Right renal cortex interstitium (tissue), 3 donors: Measurements from ENCODE around the gene ADIPOR1. TPM values are rescaled to one million over a fixed set of nuclear protein-coding genes. Genes with fewer than 3 reads are reported as not detected.

ENCODE experiments used
- DNase-seq, 3 donors: peaks; one replicate each; pipeline ENCODE4 v3.0.0-alpha.2; 2013; ENCODE audit warnings: low read depth in 3 of 3, low spot score in 2 of 3
- polyA plus RNA-seq, 3 donors: library from polyadenylated mRNA; unstranded; fragments of 120-200 nt; gene quantifications; one replicate each; pipeline ENCODE4 v1.2.1, GENCODE V29; 2013; ENCODE audit not compliant: insufficient read length in 3 of 3

The ADIPOR1 gene
- polyA plus RNA-seq, 3 donors: 80.7 to 86.3 (median 85.3) TPM

DNA sequence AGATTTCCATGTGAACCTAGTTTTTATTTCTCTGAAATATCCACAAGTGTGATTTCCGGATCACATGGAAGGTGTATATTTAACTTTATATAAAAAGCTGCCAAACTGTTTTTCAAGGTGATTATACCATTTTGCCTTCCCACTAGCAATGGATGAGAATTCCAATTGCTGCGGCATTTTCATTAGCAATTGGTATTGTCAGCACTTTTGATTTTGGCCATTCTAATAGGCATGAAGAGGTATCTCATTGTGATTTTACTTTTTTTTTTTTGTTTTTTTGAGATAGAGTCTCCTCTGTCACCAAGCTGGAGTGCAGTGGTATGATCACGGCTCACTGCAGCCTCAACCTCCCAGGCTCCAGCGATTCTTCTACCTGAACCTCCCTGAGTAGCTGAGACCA is 13.9 kb upstream of the ADIPOR1 start:
- no peak for DNase-seq

DNA sequence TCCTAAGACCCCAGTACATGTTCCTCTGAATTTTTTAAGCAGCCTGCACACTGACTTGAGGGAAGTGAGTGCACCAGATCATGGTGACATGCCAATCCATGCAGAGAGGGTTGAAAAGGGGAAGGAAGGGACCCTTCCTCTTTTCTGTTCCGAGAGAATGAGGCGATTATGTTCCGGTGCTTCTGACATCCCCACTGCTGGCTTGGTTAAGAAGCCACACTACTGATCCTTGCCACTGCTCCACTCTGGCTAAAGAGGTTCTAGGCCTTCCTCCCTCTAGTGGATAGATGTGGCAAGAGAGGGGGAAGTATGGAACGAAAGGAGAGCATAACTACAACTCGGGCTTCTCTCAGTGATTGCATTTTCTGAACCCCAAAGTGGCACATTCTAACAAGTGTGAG is 10.8 kb upstream of the ADIPOR1 start:
- DNase-seq: no peak

DNA sequence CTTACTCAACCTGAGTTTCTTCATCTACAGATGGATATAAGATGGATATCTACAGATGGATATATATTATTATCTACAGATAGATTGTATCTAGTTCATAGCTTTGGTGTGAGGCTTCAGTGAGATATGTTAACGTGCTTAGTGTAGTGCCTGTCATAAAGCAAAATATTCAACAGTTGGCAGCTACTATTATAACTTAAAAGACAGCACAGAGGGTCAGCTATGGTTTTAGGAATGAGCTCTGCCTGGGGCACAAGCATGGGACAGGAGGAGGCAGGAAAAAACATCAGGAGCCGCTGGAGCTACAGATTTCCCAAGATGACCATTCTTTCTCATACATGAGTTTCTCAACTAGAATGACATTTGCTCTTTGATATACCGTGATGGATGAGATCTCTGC is 10.2 kb upstream of the ADIPOR1 start:
- no peak for DNase-seq

DNA sequence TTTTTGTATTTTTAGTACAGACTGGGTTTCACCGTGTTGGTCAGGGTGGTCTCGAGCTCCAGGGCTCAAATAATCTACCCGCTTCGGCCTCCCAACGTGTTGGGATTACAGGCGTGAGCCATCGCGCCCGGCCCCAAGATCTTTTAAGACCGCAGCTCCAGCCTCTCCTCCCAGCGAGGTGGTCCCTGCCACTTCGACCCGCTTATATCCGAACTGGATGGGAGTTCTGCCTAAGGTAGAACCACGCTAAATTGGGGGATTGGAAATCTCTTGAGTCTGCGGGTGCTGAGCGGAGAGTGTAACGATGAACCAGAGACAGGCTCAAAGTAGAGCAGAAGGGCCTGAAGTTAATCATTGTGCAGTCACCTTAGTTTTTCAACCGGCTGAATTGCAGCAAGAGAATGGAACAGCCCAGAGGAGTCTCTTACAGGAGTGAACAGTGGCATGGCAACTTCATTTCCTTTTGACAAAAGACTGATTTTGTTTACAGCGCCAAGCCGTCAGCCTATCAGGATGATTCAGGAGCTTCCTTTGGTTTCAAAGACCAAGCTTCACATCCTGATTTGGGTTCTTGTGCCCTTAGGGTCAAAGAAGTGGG is 9.7 kb upstream of the ADIPOR1 start:
- DNase-seq: no peak

DNA sequence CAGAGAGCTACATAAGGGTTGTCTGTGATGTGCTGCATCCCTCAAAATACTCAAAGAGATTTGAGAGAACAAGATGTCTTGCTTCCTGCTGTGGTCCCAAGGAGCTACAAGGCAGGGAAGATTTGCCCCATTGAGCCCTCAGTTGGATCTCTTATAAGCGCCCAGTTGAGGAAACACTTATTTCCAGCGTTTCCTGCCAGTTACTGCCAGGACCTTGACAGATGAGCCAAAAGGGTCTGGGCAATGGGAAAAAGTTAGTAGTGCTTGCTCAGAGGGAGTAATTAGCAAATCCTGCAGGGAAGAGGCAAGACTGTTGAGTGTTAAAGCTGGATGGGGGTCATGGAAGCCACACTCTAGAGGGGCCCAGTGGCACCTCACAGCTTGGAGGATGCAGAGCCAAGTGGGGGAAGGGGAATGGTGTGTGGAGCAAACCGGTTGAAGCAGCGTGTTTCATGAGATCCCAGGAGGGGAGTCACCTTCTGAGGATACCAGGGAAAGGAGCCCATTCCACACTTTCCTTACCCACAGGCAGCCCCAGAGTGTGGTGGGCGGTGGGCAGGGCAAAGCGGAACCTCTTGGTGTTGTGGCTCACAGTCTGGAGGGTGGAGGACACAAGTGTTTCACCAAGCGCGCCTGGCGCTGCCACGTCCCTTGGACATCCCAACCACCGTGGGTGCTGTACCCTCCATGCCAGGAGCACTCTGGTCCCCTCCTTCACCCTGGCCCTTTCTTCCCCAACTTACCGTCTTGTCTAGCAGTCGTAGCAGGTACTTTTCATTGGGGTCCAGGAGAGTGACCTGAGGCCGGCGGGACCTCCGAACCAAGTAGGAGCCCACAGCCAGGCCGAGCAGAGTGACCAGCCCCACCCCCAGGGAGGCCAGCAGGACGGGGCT is 8.1 kb upstream of the ADIPOR1 start:
- DNase-seq: no peak

DNA sequence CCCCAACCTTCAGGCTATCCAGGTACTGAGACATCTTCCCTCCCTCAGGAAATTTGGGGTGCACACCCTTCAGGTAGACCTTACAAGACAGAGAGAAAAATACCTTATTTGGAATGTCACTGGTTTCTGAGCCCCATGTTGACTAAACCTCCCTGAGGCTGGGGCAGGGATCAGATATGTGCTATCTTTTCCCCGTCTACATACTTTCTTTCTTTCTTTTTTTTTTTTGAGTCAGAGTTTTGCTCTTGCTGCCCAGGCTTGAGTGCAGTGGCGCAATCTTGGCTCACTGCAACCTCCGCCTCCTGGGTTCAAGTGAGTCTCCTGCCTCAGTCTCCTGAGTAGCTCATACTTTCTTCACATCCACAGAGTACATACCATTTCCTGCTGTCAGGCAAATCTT is 7.3 kb upstream of the ADIPOR1 start:
- DNase-seq: no peak

DNA sequence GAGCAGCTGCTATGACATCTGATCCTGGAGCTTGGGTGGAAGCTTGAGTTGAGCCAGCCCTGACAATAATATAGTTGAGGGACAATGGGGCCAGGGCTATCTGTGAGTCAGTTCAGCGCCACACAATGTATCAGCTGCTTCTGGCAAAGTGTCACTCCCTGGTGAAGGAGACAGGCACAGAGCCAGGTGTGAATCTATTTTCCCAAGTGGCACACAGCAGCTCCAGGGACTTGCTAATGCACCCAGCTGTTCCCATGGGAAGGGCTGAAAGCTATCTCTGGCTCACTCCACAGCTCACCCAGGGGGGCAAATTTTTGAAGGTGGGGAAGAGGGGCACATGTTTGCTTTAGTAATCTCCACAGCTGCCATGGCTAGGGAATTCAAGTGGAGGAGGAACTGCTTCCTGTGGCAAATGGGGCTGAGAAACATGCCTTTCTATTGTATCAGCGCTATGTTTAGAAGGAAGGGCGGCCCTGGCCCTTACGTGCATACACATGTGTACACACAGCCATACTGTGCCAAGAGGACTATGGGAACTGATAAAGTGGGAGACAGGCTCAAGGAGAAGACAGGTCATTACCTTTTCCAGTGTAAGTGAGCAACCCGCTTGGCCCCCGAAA is 6.8 kb upstream of the ADIPOR1 start:
- no peak for DNase-seq

DNA sequence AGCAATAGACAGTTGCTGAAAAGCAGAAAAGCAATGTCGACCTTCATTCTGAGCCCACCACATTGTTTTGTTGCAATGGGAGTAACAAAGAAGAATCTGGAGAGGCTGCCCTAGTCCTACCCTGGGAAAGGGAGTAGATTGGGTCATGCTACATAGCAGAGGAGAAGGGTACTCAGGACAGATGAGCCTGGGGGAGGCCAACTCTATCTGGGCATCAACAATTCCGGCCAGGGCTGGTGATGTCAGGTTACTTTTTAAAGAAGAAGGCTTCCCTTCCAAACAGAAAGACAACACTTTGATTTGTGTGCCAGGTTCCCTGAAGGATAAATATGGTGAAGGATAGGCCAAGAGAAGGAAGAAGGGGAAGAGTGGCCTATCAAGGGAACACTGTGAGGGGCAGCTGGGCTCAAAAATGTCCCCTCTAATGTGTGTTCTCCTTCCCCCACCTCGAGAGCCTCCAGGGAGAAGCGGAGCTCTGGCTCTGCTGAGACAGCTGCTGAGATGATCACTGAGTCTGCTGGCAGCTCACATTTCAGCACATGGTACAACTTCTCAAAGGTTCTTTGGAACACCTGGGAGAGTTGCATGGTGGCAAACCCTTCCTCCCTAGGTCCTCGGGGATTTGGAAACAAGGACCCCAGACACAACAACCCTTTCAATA is 3.2 kb upstream of the ADIPOR1 start:
- no peak for DNase-seq

DNA sequence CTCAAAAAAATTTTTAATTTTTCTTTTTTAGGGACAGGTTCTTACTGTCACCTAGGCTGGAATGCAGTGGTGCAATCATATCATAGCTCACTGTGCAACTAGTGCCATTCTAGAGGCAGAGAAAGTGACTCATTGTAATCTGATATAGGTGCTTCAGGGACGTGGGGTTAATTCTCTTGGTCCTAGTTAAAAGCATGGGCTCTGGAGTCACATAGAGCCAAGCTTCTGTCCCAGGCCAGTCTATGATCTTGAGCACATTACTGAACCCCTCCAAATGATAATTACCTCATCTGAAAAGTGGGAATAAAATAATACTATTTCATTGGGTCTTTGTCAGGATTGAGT is 1.1 kb upstream of the ADIPOR1 start:
- no peak for DNase-seq

DNA sequence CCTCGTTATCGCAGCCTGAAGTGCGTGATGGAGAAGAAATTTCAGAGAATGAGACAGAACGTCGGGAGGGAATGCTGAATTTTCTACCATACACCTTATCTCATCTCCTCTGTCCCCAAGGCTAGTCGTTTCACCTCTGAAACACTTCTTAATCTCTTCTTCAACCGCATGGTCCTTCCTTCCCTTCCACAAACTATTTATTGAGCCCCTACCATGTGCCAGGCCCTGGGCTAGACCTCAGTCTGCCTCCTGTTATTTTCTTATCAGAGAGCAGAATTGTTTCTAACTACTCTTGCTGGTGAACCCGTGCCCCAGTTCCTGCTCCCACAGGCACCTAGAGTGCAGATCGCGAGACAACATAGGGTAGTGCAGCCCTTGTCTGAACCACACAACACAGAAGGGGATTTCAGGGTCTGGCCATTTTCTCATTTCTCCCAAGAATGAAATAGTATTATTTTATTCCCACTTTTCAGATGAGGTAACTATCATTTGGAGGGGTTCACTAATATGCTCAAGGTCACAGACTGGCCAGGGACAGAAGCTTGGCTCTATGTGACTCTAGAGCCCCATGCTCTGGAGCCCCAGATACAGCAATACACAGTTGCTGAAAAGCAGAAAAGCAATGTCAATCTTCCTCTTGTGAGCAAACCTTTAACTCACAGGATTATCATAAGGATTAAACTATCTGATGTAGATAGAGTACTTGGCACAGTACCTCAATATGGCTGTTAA is 598 bp upstream of the ADIPOR1 start:
- DNase-seq: no peak

DNA sequence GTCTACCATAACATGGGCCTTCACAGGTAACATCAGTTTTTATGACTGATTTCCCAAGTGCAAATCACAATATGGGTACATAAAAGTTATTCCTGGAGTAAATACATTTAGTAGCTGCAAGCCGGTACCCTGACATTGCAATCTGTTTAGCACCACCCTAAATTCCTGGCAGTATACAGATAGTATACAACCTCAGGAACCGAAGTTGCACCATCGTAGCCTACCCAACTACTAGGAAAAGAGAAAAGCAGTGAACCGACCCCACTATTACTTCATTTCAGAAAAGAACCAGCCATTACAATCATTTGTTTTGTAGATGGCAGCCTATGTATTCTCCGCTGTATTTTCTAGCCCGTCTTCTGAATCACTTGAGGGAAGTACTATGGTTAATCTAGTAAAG is 1.1 kb downstream of the ADIPOR1 start:
- DNase-seq: no peak

DNA sequence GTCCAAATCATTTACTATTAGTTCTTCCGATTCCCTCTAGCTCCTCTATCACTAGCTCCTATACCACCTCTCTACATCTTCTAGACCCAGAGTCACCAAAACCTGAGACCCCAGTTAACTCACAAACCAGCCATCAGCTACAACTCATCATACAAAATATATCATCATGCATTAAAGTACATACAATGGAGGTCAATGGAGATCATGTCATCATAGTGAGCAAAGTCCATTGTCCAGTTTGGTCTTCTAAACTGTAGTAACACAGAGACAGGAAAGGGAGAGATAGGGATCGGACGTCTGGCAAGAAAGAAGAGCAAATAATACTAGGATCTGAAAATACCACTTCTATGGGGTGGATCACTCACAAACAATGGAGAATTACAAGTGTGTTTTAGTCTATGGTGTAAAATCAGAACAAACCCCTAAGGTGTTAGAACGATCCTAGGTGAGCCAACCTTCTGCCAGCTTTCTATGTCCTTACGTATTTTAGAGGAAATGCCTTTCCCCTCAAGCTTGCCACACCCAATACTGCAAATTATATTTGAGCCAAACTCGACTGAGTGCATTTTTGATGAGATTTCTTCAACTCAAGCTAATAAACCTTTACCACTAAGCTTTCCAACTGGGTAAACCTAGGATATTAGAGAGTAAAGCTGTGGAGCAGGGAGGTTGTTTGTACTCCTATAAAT is 3.9 kb downstream of the ADIPOR1 start:
- no peak for DNase-seq

DNA sequence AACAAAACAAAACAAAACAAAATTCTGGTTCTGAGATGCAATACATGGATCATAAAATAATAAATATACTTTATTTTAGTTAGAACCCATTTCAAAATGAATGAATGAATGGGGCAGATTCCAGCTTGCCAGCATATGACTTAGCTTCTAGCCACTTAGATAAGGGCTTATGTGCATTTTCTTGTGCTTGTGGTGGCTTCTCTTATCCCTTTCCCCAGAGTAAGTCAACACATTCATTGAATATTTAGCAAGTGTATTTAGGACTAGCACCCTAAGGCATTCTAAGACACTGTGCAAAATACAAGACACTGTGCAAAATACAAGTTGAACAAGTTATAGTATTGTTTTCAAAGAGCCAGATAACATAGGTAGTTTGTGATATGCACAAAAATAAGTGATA is 4.7 kb downstream of the ADIPOR1 start:
- no peak for DNase-seq

DNA sequence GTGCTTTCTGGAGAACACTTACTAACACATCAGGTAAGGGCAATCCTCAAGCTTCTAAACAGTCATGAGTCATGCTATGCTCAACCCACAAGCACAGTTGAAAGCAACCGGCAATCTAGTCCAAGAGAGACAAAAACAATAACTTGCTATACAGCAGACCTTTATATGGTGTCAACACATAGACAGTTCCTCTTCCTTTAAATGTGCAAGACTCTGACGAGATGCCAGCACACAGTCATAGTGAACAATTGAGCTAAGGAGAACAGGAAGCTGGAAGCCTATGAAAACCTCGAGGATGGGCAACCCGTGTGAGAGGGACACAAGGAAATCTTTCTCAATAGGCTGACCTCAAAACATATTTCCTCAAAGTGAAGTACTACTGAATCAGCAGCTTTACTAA is 5.3 kb downstream of the ADIPOR1 start:
- no peak for DNase-seq

DNA sequence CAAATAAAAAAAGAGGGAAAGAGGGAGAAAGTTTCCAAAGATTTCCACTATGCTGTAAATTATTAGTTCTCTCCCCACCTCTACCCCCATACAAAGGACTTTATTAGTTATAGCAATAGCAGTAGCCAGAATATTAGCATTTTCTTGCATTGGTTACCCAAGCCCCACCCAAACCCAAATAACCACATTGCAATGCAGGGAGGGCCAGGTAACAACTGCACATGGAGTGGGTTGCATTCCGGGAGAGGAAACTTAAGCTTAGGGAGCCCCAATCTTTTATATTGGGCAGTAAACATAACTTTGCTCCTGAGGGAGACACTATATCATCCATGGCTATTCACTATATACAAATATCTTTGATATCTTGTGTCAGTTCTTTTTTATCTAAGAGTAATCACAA is 6.0 kb downstream of the ADIPOR1 start:
- no peak for DNase-seq

DNA sequence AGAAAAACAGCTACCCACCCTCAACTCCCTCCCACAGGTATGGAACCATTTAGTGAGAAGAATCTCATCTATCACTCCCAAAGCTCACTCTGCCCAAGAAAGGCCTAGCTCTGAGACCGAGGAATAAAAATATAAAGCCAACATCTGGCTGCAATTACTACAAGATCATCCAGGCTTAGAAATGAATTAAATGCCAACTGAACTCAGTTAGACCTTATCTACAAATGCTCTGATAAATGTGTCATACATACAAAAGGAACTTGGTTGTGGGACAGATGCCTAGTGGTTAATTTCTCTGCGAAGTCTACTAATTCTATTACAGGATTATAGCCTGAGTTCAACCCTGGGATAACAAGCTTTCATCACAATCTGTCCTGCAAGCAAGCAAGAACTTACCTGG is 6.7 kb downstream of the ADIPOR1 start:
- no peak for DNase-seq

DNA sequence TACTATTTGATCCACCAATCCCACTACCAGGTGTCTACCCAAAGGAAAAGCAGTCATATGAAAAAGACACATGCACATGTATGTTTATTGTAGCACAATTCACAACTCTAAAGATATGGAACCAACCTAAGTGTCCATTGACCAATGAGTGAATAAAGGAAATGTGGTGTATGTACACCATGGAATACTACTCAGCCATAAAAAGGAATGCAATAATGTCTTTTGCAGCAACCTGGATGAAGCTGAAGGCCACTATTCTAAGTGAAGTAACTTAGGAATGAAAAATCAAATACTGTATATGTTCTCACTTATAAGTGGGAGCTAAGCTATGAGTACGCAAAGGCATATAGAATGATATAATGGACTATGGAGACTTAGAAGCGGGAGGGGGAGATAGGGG is 12.6 kb downstream of the ADIPOR1 start:
- DNase-seq: no peak

DNA sequence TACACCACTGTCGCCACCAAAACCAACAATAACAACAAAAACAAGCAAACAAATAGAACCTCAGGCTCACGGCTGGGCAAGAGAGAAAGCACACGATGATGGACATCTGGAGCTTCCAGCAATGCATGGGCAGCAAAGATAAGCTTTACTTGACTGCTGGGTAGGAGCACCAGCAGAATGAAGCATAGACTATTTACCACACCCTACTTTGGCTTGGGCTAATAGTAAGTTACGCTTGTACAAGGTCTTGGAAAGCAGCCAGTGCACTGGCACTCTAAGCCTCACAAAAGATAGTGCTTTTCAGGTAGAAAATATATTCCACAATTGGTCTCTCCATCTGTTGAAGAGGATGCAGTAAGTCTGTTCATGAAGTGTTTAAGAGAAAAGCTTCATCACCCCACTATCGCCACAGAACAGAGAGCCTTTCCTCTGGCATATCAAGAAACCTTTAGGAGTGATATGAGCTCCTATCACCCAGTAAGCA is 13.6 kb downstream of the ADIPOR1 start:
- no peak for DNase-seq

DNA sequence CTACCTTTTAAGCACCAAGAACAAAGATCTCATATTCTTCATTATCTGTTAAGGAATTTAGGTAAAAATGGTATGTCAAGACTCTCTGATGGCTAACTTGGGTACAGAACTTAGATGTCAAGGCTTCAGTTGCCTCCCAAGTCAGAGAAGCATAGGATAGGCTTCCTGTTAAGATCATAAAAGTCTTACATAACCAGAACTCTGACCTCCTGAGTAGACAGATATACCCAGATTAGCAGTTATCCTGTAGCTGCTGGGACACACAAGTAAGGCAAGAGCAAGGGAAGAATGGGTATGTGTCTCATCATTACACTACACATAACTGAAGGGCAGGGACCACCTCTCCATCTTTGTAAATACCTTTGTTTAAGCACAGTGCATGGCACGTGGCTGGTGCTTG is 15.7 kb downstream of the ADIPOR1 start:
- no peak for DNase-seq

DNA sequence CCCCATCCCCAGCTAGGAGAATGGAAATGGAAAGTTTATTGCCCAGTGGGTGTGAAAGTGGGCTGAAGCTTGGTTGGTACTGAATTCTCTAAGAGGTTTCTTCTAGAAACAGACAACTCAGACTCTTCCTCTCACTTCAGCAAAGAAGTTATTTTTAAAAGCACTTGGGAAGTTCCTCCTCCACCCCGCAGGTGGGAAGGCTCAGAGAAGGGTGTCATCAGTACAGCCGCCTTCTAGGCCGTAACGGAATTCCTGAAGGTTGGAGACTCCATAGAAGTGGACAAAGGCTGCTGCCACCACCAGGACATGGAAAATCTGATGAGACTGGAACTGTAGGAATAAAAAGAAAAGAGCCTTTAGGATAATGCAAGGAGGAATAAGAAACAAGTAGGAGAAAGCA is 16.7 kb downstream of the ADIPOR1 start:
- DNase-seq: no peak
